Right lobe of liver (tissue), 4 donors: ENCODE data around the gene C10orf67.

Experiments
- CTCF ChIP-seq, 4 donors: fragments of 200-600 bp in 3 of 4; fragments of 450-650 bp in 1 of 4; IDR thresholded peaks; one replicate each; pipeline versions ENCODE4 v1.5.1 to v1.8.0; 2016 to 2022; ENCODE audit warnings: antibody characterized with exemption in 4 of 4, mild to moderate bottlenecking in 2 of 4
- POLR2A ChIP-seq: fragments of 450-650 bp; IDR thresholded peaks from one replicate; pipeline ENCODE4 v1.6.1; 2017; ENCODE audit warnings: antibody characterized with exemption, mild to moderate bottlenecking
- donor health status: DM: no; HTN: no; CAD: no.
- donor health status: DM: no; HTN: no; CAD: no.
- donor health status: DM: no; HTN: yes; CAD: no.

- no peak for TF ChIP-seq CTCF (IDR thresholded peaks at IDR 0.05)
- no peak for TF ChIP-seq POLR2A
Observed at GRCh38 chr10:23364378-23364777, 19.8 kb upstream of the C10orf67 start.
